ENCODE data around the gene FAM72D.
"Not testable (repeated sequence)": the region's sequence is repeated elsewhere in the genome, so short reads cannot be mapped to it uniquely, and the experiment has no call there.

Gene FAM72D

GRCh38 chr1:145095284-145096057 is at the start of gene FAM72D, which contains the start of gene SRGAP2B:
FAM72D (plus strand) TSS chr1:145095974; CDS start chr1:145096848, 874 bp downstream.
SRGAP2B (minus strand) TSS chr1:145095328; CDS start chr1:145092901, 2,427 bp downstream.
- DNase-seq (ENCODE audit: low read depth) = not testable (repeated sequence)

DNA sequence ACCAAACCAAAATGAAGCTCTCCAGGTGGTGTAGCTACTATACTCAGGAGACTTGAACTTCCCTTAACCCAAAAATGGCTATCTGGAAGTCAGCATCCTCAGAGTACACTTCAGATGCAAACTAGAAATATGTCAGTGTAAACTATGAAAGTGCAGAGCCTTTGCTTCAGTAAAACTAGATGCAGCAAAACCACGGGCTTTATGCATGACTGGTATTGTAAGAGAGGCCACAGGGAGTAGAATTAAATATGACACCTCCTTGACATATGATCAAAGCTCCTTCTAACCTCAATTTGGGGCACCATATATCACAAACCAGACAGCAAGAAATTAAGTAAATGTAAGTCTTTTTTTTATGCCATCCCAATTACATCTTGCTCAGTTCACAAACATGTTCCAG is 48.2 kb upstream of the FAM72D start:
- DNase-seq (ENCODE audit: low read depth) = not testable (repeated sequence)

DNA sequence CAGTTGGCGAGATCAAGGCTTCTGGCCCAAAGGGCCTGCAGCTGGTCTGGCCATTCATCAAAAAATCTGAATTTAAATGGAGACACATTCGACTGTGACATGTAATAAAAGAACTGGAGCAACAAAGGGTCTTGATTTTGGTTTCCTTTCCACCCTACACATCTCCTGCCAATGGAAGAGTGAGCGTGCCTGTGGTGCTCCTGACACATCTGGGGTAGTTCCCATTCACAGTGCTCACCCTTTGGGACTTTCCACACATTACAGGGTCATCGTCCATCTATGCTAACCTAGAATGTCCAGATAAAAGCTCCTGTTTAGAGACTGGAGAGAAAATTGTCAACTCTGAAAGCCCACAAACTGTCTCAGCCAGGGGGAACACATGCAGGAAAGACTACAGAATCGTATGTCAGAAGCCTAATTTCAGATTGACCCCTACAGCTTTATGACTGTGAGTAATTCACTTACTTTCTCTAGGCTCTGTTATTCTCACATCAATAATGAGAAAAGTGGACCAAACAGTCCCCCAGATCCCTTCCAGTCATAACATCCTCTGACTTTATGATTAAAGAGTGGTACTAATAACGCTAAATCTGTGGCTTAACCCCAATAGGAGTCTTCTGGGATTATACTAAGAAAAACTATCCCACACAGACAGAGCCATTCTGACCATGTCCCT is 47.5 kb upstream of the FAM72D start:
- DNase-seq (ENCODE audit: low read depth) = not testable (repeated sequence)

DNA sequence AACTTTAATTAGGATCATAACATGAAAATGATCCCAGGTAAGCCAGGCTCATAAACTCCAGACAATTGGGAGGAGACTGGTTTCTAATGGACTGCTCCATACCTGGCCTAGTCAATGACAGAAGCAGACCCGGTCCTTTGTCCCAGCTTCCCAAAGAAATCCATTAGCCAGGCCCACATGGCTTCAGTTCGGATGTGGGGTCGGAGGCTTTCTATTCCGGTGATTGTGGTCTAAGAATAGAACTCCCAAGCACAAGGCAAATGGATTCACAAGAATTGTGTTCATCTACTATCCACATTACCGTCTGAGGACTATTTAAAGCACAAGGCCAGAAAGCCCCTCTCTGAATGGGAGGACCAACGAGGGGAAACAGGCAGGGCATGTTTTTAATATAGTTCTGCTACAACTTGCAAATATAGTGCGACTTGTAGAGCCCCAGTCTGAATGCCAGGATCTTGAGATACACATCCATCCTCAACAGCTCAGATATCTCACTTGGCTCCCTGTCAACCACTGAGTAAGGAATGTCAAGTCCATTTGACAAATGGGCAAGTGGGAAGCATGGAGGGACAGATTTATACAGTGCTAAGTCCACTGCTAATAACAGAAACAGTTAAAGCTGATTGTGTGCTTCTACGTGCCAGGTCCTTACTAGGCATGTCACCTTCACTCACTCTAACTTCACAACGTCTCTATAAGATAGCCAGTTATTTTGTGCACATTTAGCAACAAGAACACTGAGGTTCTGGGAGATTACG is 43.6 kb upstream of the FAM72D start:
- not testable (repeated sequence) for DNase-seq (ENCODE audit: low read depth)

DNA sequence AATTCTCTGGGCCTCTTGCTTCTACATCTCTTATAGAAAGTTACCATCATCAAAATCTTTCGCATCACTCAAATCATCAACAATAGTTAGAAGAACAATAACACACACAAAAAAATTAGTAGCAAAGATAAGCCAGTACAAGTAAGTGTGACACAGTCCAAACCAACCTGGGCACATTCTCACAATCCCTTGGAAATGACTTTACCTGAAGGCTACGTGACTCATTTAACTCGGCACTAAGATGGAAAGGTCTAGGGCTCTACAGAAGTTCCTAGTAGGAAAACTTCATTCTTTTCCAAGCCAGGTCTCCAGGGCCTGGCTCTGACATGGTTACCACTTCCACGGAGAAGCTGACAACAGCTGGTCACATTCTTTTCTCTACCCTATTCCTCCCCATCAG is 42.3 kb upstream of the FAM72D start:
- DNase-seq (ENCODE audit: low read depth) = not testable (repeated sequence)

- DNase-seq (ENCODE audit: low read depth) = not testable (repeated sequence)
Observed at GRCh38 chr1:145055217-145055760, 40.5 kb upstream of the FAM72D start.

DNA sequence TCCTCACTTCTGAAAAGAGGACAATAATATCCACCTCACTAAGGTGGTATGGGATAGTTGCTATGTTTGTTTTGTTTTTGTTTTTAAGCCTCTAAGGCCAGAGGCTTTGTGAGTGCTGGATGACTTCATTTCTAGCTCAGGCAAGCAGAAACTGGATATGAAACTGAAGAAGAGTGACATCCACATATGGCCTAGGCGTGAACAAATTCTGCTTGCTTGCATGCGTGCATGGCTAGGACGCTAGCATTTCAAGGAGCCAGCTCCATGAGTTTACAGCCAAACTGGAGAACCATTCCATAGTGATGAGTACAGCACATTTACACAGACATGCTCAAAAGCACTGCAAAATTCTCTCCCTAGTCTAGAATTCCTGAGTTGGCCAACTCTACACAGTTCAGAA is 37.6 kb upstream of the FAM72D start:
- DNase-seq (ENCODE audit: low read depth) = not testable (repeated sequence)

- DNase-seq (ENCODE audit: low read depth) = not testable (repeated sequence)
Observed at GRCh38 chr1:145063285-145063684, 32.5 kb upstream of the FAM72D start.

DNA sequence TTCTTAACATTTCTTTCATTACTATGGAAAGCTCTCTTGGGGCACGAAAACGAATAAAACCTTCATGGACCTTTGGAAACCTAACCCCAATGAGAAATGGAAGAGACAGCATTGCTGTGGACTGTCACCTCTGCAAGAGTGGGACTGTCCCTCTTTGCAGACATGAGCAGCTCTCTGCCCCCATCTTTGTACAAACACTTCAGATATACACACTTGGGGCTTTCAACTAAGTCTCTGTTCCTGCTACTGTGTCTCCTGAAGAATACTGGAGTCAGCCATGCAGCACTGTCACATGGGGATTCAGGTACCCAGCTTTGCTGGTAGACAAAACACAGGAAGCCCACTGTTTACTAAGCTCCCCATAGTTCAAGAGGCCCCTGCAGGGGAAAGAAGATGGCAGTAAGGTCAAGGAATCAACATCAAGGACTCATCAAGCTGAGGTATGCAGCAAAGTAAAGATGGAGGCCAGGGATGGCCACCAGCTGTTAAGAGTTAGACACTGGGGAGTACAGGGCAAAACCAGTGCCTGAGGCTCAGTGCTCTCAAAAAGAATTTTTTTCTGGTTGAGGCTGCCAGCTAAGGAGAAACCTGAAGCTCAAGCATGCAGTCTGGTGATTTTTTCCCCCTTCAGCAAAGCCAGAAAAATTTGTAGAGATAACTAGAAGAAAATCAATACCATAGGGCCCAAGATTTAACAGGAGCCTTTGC is 31.7 kb upstream of the FAM72D start:
- not testable (repeated sequence) for DNase-seq (ENCODE audit: low read depth)

- not testable (repeated sequence) for DNase-seq (ENCODE audit: low read depth)
Observed at GRCh38 chr1:145065194-145065826, 30.5 kb upstream of the FAM72D start.

GRCh38 chr1:145066486-145066885 is 29.3 kb upstream of the FAM72D start:
- DNase-seq (ENCODE audit: low read depth) = not testable (repeated sequence)

DNA sequence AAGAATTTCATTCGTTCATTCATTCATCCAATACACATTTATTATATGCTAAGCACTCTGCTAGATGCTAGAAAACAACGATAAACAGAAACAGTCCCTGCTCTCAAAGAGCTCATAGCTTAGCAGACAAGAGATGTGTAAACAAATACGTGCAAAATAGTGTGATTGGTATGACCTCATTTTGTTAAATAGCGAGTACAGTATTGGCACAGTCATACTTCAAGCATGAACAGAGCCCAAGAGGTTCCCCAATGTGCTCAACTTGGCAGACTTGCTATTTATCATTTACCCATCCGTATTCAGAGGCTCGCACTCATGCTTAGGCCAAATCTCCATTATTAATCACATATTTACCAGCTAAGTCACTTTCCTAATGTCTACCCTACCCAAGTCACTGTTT is 24.2 kb upstream of the FAM72D start:
- not testable (repeated sequence) for DNase-seq (ENCODE audit: low read depth)

- not testable (repeated sequence) for DNase-seq (ENCODE audit: low read depth)
Observed at GRCh38 chr1:145074021-145074559, 21.7 kb upstream of the FAM72D start.

DNA sequence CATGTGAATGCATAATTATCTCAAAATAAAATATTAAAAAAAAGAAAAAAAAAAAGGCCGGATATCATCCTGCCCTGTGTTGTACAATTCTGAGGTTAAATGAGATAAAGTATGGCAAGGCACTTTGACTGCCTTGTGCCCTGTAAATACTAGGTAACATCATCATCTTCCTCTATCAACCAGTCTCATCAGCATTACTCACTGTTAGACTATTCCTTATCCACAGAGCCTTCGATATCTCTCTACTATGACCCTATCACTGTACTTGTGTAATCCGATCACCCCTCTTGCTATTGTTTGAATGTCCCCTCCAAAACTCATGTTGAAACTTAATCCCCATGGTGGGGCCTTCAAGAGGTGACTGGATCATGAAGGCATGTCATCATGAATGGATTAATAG is 18.9 kb upstream of the FAM72D start:
- DNase-seq (ENCODE audit: low read depth) = not testable (repeated sequence)

- DNase-seq (ENCODE audit: low read depth) = not testable (repeated sequence)
Observed at GRCh38 chr1:145077872-145078786, 17.6 kb upstream of the FAM72D start.

DNA sequence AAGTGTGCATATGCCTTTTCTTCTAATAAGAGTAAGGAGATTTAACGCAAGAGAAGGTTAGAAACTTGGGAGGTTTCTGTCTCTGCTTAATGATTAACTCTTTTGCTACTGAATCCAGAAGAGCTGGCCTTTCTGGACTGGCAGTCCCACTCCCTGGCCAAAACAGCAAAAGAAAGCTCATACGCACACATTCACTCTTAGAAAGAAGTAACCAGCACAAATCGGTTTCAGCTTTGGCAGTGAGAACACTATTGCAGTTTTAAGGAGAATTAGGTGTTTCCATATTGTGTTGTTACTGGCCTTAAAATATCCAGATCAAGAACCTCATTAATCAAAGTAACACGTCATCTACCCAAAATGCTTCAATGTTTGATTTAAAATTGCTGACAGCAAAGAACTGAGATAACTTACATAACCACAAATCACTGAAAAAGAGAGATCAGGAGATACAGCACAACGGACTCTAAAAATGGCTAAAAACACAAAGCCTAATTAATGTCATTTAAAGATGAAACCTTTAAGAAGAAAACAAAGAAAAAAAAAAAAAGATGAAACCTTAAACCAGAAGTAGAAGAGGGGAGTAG is 16.9 kb upstream of the FAM72D start:
- not testable (repeated sequence) for DNase-seq (ENCODE audit: low read depth)

DNA sequence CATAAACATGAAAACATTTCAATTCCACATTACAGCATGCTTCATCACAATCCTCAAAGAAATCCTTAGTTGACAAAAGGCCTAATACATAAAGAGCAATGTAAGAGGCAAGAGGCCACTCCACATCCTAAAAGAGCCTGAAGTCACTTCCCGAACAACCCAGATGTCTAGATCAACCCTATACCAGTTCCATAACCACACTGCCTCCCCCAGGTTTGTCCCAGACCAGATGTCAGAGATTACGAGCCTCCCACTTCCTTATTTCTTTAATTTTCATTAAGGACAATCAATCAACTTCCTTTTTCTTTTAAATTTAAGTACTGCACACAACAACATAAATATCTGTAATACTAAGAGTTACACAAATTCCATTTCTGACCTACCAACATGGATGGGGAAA is 16.0 kb upstream of the FAM72D start:
- not testable (repeated sequence) for DNase-seq (ENCODE audit: low read depth)

- not testable (repeated sequence) for DNase-seq (ENCODE audit: low read depth)
Observed at GRCh38 chr1:145080193-145080592, 15.6 kb upstream of the FAM72D start.
